SHP77 (cell line): ENCODE results near the gene GIT1.

Experiments used
- DNase-seq, 2 experiments: peaks; one replicate each; lab custom pipeline; 2025; lab: John Stamatoyannopoulos, UW

GIT1 gene

DNA sequence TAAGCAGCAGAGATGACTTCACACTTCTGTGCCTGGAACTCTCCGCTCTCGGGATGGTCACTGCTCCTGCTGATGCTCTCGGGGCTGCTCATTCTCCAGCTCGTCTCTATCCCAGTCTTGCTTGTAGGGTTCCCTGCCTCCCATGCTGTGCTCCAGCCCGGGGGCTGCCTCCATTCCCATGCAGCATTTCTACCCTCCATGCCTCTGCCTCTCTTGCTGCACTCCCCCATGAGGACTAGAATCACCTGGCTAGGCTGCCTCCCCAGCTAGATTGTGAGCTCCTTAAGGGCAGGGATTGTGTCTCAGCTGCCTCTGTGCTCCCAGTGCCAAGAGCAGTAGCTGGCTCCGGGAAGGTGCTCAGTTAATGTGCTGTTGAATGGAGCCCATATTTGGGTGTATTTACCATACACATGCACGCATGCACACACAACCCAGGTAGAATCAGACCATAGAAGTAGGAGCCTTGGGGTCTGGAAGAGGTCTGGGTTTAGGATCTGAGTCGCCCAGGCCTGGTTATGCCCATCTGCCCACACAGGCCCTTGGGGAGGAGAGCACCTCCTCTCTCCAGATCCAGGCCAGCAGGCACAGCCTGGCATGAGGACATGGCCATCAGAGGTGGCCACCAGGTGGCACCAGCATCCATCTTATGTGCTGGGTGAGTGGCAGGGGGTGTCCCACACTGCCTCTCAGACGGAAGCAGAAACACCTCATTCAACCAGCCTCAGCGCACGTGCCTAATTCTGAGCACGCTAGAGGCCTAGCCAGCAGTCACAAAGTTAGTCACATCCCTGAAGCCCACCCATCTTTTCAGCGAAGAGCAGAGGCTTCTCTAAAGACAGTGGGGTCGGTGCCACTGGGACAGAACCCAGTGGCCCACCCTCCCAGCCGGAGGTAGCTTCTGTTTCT is 9.3 kb downstream of the GIT1 start:
- peak; percentile 69 to 80 for DNase-seq

DNA sequence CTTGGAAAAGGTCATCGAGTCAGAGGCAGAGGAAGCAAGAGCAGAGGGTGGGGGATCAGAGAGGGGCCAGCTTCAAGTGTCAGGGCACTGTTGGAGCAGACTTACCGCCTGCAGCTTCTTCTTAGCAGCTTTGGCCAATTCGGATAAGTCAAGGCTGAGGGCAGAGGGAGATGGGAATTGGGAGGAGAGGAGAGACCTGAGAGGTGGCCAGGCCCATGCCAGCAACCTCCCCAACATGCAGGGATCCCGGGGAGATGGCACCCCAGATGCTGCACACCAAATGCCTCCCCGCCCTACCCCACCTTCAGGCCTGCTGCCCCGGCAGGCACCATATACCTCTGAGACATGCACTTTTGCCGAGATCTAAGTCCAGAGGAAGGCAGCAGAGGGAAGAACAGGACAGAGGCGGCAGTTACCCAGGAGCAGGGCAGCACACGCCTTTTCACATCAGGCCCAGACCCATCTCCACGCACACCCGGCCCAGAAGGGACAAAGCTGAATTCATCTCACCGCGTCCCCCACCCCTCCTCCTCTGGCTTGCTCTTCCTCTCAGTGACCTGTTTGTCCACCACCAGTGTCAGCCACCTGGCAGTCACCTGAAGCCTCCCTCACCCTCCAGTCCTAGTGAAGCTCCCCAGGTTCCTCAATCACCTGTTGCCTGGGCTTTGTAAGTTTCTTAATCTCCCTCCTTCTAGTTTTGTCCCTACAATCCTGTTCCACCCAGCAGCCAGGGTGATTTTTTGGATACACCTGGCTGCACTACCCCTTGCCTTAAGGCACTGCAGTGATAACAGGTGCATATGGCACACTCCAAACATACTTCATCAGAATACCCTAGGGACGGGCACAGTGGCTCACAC is 10.6 kb downstream of the GIT1 start:
- no peak for DNase-seq

- DNase-seq = no peak
Observed at GRCh38 chr17:29577385-29578211, 11.8 kb downstream of the GIT1 start.

- DNase-seq = no peak
Observed at GRCh38 chr17:29577001-29577370, 12.5 kb downstream of the GIT1 start.

DNA sequence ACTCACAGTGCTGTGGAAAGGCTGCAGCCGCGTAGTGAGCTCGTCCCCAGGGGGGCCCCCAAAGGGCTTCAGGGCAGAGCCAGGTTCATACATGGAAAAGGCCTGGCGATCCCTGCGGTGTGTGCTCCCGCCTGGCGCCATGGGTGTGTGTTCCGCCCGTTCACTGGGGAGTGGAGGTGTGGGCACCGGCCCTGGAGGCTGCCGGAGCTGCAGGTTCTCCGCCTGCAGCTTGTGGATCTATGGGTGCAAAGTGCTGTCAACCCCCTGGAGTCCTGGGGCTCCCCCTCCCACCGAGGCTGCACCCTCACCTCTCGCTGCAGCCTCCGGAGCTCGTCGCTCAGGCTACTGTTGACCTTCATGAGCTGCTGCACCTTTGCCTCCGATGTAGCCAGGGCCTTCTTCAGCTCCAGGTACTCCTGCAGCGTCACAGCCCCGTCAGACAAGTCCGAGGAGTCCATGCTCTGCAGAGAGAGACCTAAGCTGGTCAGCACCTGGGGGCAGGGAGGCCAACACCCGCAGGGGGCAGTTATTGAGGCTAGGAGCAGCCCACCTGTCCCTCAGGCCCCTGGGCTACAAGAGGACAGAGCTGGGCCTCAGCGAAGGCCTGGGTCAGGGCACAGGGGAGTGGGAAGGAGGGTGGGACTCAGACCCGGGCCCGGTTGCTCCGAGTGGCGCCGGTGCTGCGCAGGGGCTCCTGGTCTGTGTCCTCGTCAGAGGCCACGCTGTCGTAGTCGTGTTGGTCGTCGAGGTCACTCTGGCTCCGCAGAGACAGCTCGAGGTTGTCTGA is 13.0 kb downstream of the GIT1 start:
- DNase-seq = no peak

- no peak for DNase-seq
Observed at GRCh38 chr17:29575511-29576213, 13.8 kb downstream of the GIT1 start.

DNA sequence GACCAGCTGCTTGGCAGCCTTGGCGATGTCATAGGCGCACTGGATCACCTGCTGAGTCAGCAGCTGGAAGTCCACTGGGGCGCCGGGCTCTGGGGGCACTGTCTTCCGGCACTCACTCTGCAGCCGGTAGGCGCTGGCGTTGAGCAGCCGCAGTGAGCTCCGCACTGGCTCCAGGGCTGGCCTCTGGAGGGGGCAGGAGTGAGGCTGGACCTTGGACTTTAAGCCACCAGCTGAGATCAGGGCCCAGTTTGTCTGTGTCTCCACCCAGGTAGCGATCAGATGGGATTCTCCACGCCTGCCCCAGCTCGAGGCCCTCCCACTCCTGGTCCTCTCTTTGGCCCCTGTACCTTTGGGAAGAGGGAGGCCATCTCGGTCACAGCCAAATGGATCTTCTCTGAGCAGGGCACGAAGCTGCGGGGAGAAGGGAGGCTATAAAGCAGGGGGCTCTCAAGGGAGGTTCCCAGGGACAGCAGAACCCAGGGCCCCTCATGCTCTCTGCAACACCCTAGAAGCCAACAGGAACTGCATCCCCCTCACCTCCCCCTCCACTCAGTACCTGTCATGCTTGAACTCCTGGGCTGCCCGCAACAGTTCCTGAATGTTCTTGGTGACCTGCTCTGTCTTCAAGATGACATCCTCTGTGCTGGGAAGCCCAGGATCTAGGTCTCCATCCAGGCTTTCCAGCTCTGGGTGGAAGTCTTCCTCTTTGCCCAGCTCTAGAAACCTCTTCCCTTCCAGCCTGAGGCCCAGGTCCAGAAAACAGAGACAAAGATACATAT is 14.5 kb downstream of the GIT1 start:
- DNase-seq = no peak

- no peak for DNase-seq
Observed at GRCh38 chr17:29573871-29574731, 15.3 kb downstream of the GIT1 start.

DNA sequence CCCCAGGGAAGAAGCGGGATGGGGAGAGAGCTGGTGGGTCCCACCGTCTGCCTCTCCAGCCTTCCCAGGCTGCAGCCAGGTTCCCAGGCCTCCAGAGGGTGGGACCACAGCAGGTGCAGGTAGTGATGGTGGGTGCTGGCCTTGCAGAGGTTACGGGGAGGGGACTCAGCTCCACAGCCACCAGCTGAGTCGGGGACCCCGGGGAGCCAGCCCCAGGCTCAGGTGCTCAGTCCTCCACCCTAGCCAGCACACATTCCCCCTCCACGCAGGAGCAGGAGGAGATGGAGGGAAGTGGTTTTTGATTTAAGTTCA is 15.9 kb downstream of the GIT1 start:
- no peak for DNase-seq

GRCh38 chr17:29572691-29573557 is 16.5 kb downstream of the GIT1 start:
- no peak for DNase-seq

GRCh38 chr17:29571883-29572681 is 17.4 kb downstream of the GIT1 start:
- DNase-seq = no peak

DNA sequence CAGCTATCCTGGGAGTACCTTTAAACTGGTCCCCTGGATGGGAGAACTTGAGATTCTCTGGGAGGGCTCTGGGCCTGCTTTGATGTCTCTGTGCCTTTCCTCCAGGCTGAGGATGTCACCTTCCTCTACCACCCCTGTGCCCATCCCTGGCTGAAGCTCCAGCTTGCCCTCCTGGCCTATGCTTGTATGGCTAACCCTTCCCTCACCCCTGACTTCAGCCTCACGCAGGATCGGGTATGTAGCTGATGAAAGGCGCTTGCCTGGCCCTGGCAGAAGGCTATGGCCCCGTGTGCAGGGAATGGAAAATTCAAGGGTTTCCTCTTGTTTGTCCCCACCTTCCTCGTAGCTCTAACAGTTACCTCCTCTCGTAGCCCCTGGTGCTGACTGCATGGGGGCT is 18.0 kb downstream of the GIT1 start:
- DNase-seq = no peak

DNA sequence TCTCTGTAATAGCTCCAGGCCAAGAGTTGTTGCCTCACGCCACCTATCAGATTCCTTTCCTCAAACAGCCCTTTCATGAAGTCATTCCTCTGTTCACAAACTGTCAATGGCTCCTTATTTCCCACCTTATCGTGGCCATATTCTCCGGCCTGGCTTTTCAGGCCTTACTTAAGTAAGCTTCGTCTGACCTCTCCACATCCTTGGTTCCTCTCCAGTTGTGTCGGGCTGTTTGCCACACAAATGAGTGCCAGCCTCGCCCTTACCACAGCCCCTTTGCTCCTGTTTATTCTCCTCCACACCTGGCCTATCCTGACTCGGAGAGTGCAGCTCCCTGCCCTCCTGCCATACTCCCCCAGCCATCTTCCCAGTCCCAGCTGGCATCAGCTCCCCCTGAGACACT is 18.9 kb downstream of the GIT1 start:
- no peak for DNase-seq

DNA sequence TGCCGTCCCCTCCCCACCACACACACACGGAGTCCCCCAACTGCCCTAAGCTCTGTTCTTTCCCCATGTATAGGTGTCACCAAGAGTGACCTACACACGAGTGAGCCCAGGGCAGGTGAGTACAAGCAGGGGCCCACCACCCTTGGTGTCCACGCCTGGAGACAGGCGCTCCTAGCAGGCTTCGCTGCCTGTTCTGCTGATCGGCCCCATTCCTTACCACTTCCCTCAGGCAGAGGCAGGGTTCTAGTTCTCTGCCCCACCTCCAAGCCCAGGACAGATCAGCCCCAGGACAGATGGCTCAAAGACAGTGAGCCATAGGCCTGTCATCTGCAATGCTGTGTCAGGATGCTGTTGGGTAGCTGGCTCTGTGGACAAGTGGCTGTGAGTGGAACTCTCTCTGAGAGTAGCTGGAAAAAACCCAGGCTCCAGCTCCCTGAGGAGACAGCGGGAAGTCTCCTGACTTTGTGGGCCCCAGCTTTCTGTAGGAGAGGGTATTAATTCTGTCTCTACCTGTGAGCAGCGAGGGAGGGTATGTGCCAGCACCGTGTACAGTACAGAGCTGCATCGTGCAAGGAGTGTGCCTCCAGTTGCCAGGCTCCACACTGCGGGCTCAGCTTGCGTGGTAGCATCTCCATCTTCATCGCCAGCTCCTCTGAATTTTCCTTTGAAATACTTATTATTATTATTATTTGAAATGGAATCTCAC is 20.1 kb downstream of the GIT1 start:
- DNase-seq = no peak

DNA sequence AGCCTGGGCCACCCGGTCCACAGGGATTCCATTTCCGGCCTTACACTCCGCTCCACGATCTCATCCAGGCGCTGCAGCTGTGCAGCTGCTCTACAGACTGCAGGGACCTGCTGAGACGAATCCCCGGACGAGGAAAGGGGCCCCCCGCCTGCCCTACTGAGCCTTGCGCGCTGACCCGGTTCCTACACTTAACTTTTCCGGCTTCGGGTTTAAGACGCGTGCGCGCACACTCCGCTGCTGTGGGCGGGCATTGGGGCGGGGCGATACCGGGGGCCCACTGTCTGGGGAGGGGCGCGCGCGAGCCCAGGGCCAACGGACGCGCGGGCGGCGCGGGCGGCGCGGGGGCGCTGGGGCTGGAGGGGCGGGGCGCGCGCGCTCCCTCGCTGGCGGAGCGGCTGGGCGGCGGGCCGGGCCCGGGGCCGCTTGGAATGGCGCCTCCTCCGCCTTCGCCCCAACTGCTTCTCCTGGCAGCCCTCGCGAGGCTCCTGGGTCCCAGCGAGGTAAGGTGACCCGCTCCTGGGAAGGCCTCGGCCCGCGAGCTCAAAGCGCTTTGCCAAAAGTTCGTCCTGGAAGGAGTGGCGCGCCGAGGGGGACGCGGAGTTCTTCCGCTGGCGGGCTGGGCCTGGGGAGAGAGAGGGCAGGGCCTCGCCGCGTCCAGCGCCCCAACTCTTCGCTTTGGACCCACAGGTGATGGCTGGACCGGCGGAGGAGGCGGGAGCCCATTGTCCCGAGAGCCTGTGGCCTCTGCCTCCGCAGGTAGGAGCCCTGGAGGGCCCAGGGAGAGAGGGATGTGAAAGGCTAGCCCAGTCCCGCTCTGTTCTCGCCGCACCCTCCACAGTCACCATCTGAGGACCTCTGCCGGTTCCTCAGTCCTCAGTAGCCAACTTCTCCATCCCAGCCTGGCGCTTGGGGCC is 20.9 kb downstream of the GIT1 start, which contains the start of gene TP53I13:
Gene TP53I13, plus strand, starts transcription at position 371 of the 914 bp plus-strand sequence. Its CDS starts 58 bp downstream, at position 429.
- DNase-seq = peak; percentile 55 to 84
